KOPT-K1 (cell line): ENCODE results near the gene COQ8B.
A peak's percentile ranks its signal among the peaks of the same experiment; 100 is the strongest.
"Not testable (repeated sequence)": the region's sequence is repeated elsewhere in the genome, so short reads cannot be mapped to it uniquely, and the experiment has no call there.

ENCODE experiments used
- H3K27ac ChIP-seq: fragments of 200-600 bp; sonication (generic); 2 replicates; pipeline ENCODE4 v1.5.1; 2016; ENCODE audit warnings: antibody characterized with exemption, mild to moderate bottlenecking, low read depth, low read length; ENCODE audit not compliant: poor library complexity, severe bottlenecking
- H3K36me3 ChIP-seq: fragments of 200-600 bp; sonication (generic); 2 replicates; pipeline ENCODE4 v1.5.1; 2017; ENCODE audit warnings: antibody characterized with exemption, mild to moderate bottlenecking, low read length, moderate library complexity; ENCODE audit not compliant: insufficient read depth
- H3K9me3 ChIP-seq: fragments of 200-600 bp; sonication (generic); 2 replicates; pipeline ENCODE4 v1.5.1; 2017; ENCODE audit warnings: antibody characterized with exemption, low read length, mild to moderate bottlenecking; ENCODE audit not compliant: insufficient read depth, poor library complexity, severe bottlenecking

The COQ8B gene

GRCh38 chr19:40662925-40663694, 53.6 kb downstream of the COQ8B start:
- H3K9me3 ChIP-seq: no peaks in the 10 kb centered on the region
- no peaks in the 10 kb centered on the region for H3K36me3 ChIP-seq
- H3K27ac ChIP-seq: peak overlapping the region; percentile 41

- Histone ChIP-seq H3K9me3 (no peaks in the 10 kb centered on the region), H3K36me3 (no peaks in the 10 kb centered on the region), H3K27ac (no peak overlapping the region)
Observed at GRCh38 chr19:40661616-40662015, 55.1 kb downstream of the COQ8B start.

GRCh38 chr19:40659566-40659965, 57.1 kb downstream of the COQ8B start:
- Histone ChIP-seq H3K9me3 (no peaks in the 10 kb centered on the region), H3K27ac (no peak overlapping the region), H3K36me3 (no peaks in the 10 kb centered on the region)

- Histone ChIP-seq H3K9me3 (no peaks in the 10 kb centered on the region), H3K36me3 (no peaks in the 10 kb centered on the region), H3K27ac (no peak overlapping the region)
Observed at GRCh38 chr19:40659116-40659515, 57.6 kb downstream of the COQ8B start.

GRCh38 chr19:40658031-40658430, 58.7 kb downstream of the COQ8B start:
- no peaks in the 10 kb centered on the region for H3K9me3 ChIP-seq
- no peaks in the 10 kb centered on the region for H3K36me3 ChIP-seq
- H3K27ac ChIP-seq: no peak overlapping the region

GRCh38 chr19:40655684-40656083, 61.0 kb downstream of the COQ8B start:
- not testable (repeated sequence) for H3K36me3 ChIP-seq, H3K27ac ChIP-seq, H3K9me3 ChIP-seq

GRCh38 chr19:40652303-40652702, 64.4 kb downstream of the COQ8B start:
- H3K36me3 ChIP-seq, H3K9me3 ChIP-seq, H3K27ac ChIP-seq: not testable (repeated sequence)

- no peaks in the 10 kb centered on the region for H3K36me3 ChIP-seq
- H3K27ac ChIP-seq: no peak overlapping the region
Observed at GRCh38 chr19:40650749-40651305, 65.9 kb downstream of the COQ8B start.

GRCh38 chr19:40649903-40650675, 66.6 kb downstream of the COQ8B start:
- not testable (repeated sequence) for H3K36me3 ChIP-seq, H3K27ac ChIP-seq, H3K9me3 ChIP-seq

More at GRCh38 chr19:40650749-40651305, 65.9 kb downstream of the COQ8B start:
- no peaks in the 10 kb centered on the region for H3K9me3 ChIP-seq

- no peaks in the 10 kb centered on the region for H3K9me3 ChIP-seq
- H3K36me3 ChIP-seq: no peaks in the 10 kb centered on the region
- no peak overlapping the region for H3K27ac ChIP-seq
Observed at GRCh38 chr19:40646743-40647254, 69.9 kb downstream of the COQ8B start.

- no peak overlapping the region for H3K27ac ChIP-seq
- no peaks in the 10 kb centered on the region for H3K36me3 ChIP-seq
- H3K9me3 ChIP-seq: no peaks in the 10 kb centered on the region
Observed at GRCh38 chr19:40642757-40643305, 73.9 kb downstream of the COQ8B start.

GRCh38 chr19:40642051-40642706, 74.5 kb downstream of the COQ8B start:
- Histone ChIP-seq H3K27ac (no peak overlapping the region), H3K9me3 (no peaks in the 10 kb centered on the region), H3K36me3 (no peaks in the 10 kb centered on the region)
